H9 (cell line): Measurements from ENCODE around the gene TPT1. TPM values are rescaled to one million over a fixed set of nuclear protein-coding genes. Genes with fewer than 3 reads are reported as not detected.

ENCODE experiments used
- DNase-seq: peaks from one replicate; pipeline ENCODE4 v3.0.0-alpha.2; 2017
- H2AFZ ChIP-seq: one replicate; pipeline ENCODE4 v1.6.1; 2013; ENCODE audit warnings: mild to moderate bottlenecking, low read length, control low read depth, moderate library complexity
- H2AK5ac ChIP-seq: 2 replicates; pipeline ENCODE4 v1.6.1; 2013; ENCODE audit warnings: low read length, control low read depth, mixed read lengths; ENCODE audit not compliant: insufficient read length
- H2BK120ac ChIP-seq: one replicate; pipeline ENCODE4 v1.6.1; 2013; ENCODE audit warnings: low read depth, mild to moderate bottlenecking, low read length, control low read depth, inconsistent platforms; ENCODE audit not compliant: poor library complexity, severe bottlenecking
- H2BK12ac ChIP-seq: 2 replicates; pipeline ENCODE4 v1.6.1; 2013; ENCODE audit warnings: low read length, control low read depth, mixed read lengths, low read depth; ENCODE audit not compliant: insufficient read length
- H2BK15ac ChIP-seq: 2 replicates; pipeline ENCODE4 v1.6.1; 2013; ENCODE audit warnings: low read depth, low read length, control low read depth
- H2BK20ac ChIP-seq: one replicate; pipeline ENCODE4 v1.6.1; 2013; ENCODE audit warnings: low read depth, mild to moderate bottlenecking, low read length, control low read depth, inconsistent platforms; ENCODE audit not compliant: poor library complexity, severe bottlenecking
- H2BK5ac ChIP-seq: 2 replicates; pipeline ENCODE4 v1.6.1; 2013; ENCODE audit warnings: low read length, control low read depth, mixed read lengths; ENCODE audit not compliant: insufficient read length
- H3K14ac ChIP-seq: 2 replicates; pipeline ENCODE4 v1.6.1; 2013; ENCODE audit warnings: low read length, control low read depth; ENCODE audit not compliant: insufficient read depth
- H3K18ac ChIP-seq: 2 replicates; pipeline ENCODE4 v1.6.1; 2013; ENCODE audit warnings: low read depth, mild to moderate bottlenecking, mixed read lengths, low read length, control low read depth; ENCODE audit not compliant: insufficient read length
- H3K23ac ChIP-seq: 2 replicates; pipeline ENCODE4 v1.6.1; 2013; ENCODE audit warnings: low read length, control low read depth, mixed read lengths, low read depth; ENCODE audit not compliant: insufficient read length
- H3K23me2 ChIP-seq: 2 replicates; pipeline ENCODE4 v1.6.1; 2013; ENCODE audit warnings: low read depth, mild to moderate bottlenecking, mixed read lengths, low read length, control low read depth; ENCODE audit not compliant: insufficient read length, poor library complexity, severe bottlenecking
- H3K27ac ChIP-seq: 2 replicates; pipeline ENCODE4 v1.5.1; 2013; ENCODE audit warnings: low read length, control low read depth, mixed read lengths, low read depth; ENCODE audit not compliant: insufficient read length
- H3K27me3 ChIP-seq: 2 replicates; pipeline ENCODE4 v1.6.1; 2013; ENCODE audit warnings: low read length, control low read depth, inconsistent platforms; ENCODE audit not compliant: insufficient read depth
- H3K4ac ChIP-seq: 2 replicates; pipeline ENCODE4 v1.6.1; 2013; ENCODE audit warnings: low read depth, mild to moderate bottlenecking, control low read depth, inconsistent platforms, low read length, moderate library complexity
- H3K4me1 ChIP-seq: 2 replicates; pipeline ENCODE4 v1.6.1; 2013; ENCODE audit warnings: low read length, control low read depth, inconsistent platforms; ENCODE audit not compliant: insufficient read depth
- H3K4me2 ChIP-seq: 2 replicates; pipeline ENCODE4 v1.6.1; 2013; ENCODE audit warnings: low read length, control low read depth, mixed read lengths; ENCODE audit not compliant: insufficient read length, insufficient read depth
- H3K56ac ChIP-seq: 2 replicates; pipeline ENCODE4 v1.6.1; 2013; ENCODE audit warnings: low read depth, mild to moderate bottlenecking, mixed read lengths, low read length, control low read depth; ENCODE audit not compliant: insufficient read length
- H3K79me1 ChIP-seq: 2 replicates; pipeline ENCODE4 v1.6.1; 2013; ENCODE audit warnings: low read depth, mild to moderate bottlenecking, moderate library complexity, low read length, control low read depth, inconsistent platforms; ENCODE audit not compliant: insufficient read depth, poor library complexity, severe bottlenecking
- H3K79me2 ChIP-seq: 2 replicates; pipeline ENCODE4 v1.6.1; 2013; ENCODE audit warnings: low read length, control low read depth, inconsistent platforms; ENCODE audit not compliant: insufficient read depth
- H3K9ac ChIP-seq: 2 replicates; pipeline ENCODE4 v1.6.1; 2013; ENCODE audit warnings: low read length, control low read depth, mixed read lengths; ENCODE audit not compliant: insufficient read length; ENCODE audit errors: extremely low read depth
- H3K9me3 ChIP-seq: one replicate; pipeline ENCODE4 v1.6.1; 2013; ENCODE audit warnings: low read depth, low read length, inconsistent platforms; ENCODE audit not compliant: control insufficient read depth
- H3T11ph ChIP-seq: one replicate; pipeline ENCODE4 v1.6.1; 2013; ENCODE audit warnings: mild to moderate bottlenecking, low read length, control low read depth, inconsistent platforms
- H4K20me1 ChIP-seq: one replicate; pipeline ENCODE4 v1.6.1; 2013; ENCODE audit not compliant: control insufficient read depth, insufficient read length, insufficient read depth
- H4K5ac ChIP-seq: 2 replicates; pipeline ENCODE4 v1.6.1; 2013; ENCODE audit warnings: low read depth, mild to moderate bottlenecking, mixed read lengths, low read length, control low read depth; ENCODE audit not compliant: insufficient read length
- H4K8ac ChIP-seq: replicated peaks from 2 replicates; pipeline ENCODE4 v1.6.1; 2013; ENCODE audit warnings: low read length, control low read depth, mixed read lengths, low read depth; ENCODE audit not compliant: insufficient read length
- H4K91ac ChIP-seq: 2 replicates; pipeline ENCODE4 v1.6.1; 2013; ENCODE audit warnings: low read depth, mild to moderate bottlenecking, moderate library complexity, mixed read lengths, low read length, control low read depth; ENCODE audit not compliant: insufficient read length
- H3K27ac Mint-ChIP-seq, 3 experiments: 2 replicates in 2 of 3; 3 replicates in 1 of 3; pipeline ENCODE4 v1.8.0; 2020 to 2021; ENCODE audit warnings: mixed read lengths in 3 of 3, mild to moderate bottlenecking in 1 of 3, moderate library complexity in 1 of 3
- H3K27me3 Mint-ChIP-seq: 2 replicates; pipeline ENCODE4 v1.8.0; 2021; ENCODE audit warnings: low read depth, mild to moderate bottlenecking, moderate library complexity, mixed read lengths
- H3K36me3 Mint-ChIP-seq, 3 experiments: 2 replicates in 2 of 3; 3 replicates in 1 of 3; pipeline ENCODE4 v1.8.0; 2020 to 2021; ENCODE audit warnings: low read depth in 3 of 3, mixed read lengths in 3 of 3; ENCODE audit not compliant: insufficient read depth in 1 of 3
- H3K4me1 Mint-ChIP-seq, 2 experiments: 2 replicates each; pipeline ENCODE4 v1.8.0; 2020; ENCODE audit warnings: mixed read lengths in 2 of 2
- H3K4me3 Mint-ChIP-seq, 2 experiments: 2 replicates in 1 of 2; 3 replicates in 1 of 2; pipeline ENCODE4 v1.8.0; 2020 to 2021; ENCODE audit warnings: mild to moderate bottlenecking in 2 of 2, mixed read lengths in 2 of 2, moderate library complexity in 1 of 2
- H3K9me3 Mint-ChIP-seq, 2 experiments: 2 replicates in 1 of 2; 3 replicates in 1 of 2; pipeline ENCODE4 v1.8.0; 2020; ENCODE audit warnings: mild to moderate bottlenecking in 2 of 2, mixed read lengths in 2 of 2, moderate library complexity in 1 of 2
- WGBS: extraction: QIAGEN DNeasy Blood & Tissue Kit; methylation state at CpG from one replicate; pipeline ENCODE4 v1.1.7; 2013; ENCODE audit warnings: missing lambda C conversion rate, low lambda C conversion rate, mixed read lengths; ENCODE audit not compliant: insufficient read length; ENCODE audit errors: extremely low coverage; 5-methylcytosine and 5-hydroxymethylcytosine counted together
- total RNA-seq: library from RNA; stranded (reverse); gene quantifications from 2 replicates; pipeline ENCODE4 v1.2.1, GENCODE V29; 2021
- TF ChIP-seq, protein P1 (sequence below): fragments of 200-600 bp; sonication (generic); conservative IDR thresholded peaks from 3 replicates; pipeline ENCODE4 v1.8.0; 2021; ENCODE audit warnings: antibody characterized with exemption, mild to moderate bottlenecking

TPT1 gene
- total RNA-seq, 1 experiment from 2014 or later, result 2,205 TPM

DNA sequence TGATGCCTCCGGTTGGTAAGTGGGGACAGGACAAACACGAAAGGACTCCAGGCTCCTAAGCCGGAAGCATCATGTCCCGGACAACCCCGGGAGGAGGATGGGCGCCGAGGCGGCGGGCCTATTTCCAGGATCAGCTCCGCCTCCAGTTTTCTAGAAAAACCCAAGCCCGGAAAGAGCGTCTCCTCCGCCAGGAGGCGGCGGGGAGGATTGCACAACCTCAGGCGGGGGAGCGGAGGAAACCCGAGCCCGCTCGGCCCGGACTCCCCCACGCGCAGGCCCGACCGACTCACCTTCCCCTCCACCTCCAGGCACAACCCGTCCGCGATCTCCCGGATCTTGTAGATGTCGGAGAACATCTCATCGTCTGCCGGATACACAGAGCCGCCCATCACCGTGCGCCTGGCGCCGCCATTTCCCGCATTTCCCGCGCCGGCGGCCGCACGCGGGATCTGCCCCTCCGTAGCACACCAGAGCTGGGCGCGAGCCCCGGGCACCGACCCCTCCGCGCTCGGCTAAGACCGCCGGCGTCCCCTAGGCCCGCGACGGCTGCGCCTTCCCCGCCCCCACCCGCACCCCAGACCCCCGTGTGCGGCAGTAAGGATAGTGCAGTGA, 455 bp downstream of the TPT1 start:
- H3K4me1 Mint-ChIP-seq, result peaks cover 19 to 20% of the 10 kb centered on the region in 2 experiments
- H3K27ac Mint-ChIP-seq, result peak overlapping the region; percentile 100
- Histone ChIP-seq H2BK5ac (no peak overlapping the region), H2BK12ac (no peak overlapping the region), H3K14ac (peak overlapping the region; percentile 99), H2BK120ac (peak overlapping the region; percentile 86), H3K23ac (no peak overlapping the region), H4K20me1 (no peaks in the 10 kb centered on the region), H2AK5ac (no peak overlapping the region), H4K5ac (peak overlapping the region; percentile 50), H4K91ac (no peak overlapping the region), H3K27ac (peak overlapping the region; percentile 52), H2BK15ac (no peak overlapping the region), H3K79me2 (peaks cover 9% of the 10 kb centered on the region), H3K4ac (no peak overlapping the region; the same call in 1 of the 2 replicates), H3K9me3 (no peaks in the 10 kb centered on the region), H3K23me2 (peaks cover 12% of the 10 kb centered on the region), H3K27me3 (no peaks in the 10 kb centered on the region), H2BK20ac (no peak overlapping the region), H3K4me2 (peak overlapping the region; percentile 99), H3K9ac (peak overlapping the region; percentile 94), H3K56ac (peak overlapping the region; percentile 12), H3T11ph (no peak overlapping the region), H2AFZ (no peak overlapping the region), H3K4me1 (no peaks in the 10 kb centered on the region), H4K8ac (no peak overlapping the region), H3K79me1 (no peaks in the 10 kb centered on the region), H3K18ac (peak overlapping the region; percentile 99)
- peaks cover 2% of the 10 kb centered on the region; the same call in 1 of the 2 replicates for H3K27me3 Mint-ChIP-seq
- peaks cover 0 to 5% of the 10 kb centered on the region in 2 experiments; a peak in 3 of 5 replicates for H3K9me3 Mint-ChIP-seq
- H3K36me3 Mint-ChIP-seq, result peaks cover 55 to 69% (median 68%) of the 10 kb centered on the region in 3 experiments
- TF ChIP-seq, protein P1, sequence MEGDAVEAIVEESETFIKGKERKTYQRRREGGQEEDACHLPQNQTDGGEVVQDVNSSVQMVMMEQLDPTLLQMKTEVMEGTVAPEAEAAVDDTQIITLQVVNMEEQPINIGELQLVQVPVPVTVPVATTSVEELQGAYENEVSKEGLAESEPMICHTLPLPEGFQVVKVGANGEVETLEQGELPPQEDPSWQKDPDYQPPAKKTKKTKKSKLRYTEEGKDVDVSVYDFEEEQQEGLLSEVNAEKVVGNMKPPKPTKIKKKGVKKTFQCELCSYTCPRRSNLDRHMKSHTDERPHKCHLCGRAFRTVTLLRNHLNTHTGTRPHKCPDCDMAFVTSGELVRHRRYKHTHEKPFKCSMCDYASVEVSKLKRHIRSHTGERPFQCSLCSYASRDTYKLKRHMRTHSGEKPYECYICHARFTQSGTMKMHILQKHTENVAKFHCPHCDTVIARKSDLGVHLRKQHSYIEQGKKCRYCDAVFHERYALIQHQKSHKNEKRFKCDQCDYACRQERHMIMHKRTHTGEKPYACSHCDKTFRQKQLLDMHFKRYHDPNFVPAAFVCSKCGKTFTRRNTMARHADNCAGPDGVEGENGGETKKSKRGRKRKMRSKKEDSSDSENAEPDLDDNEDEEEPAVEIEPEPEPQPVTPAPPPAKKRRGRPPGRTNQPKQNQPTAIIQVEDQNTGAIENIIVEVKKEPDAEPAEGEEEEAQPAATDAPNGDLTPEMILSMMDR, result peak; percentile 57
- DNase-seq, result peak; percentile 72
- H3K4me3 Mint-ChIP-seq, result peak overlapping the region; percentile 97 to 99
- no CpG with 5 or more reads among the region's 64 CpGs for WGBS
